ENCODE results near the gene CAMTA1. TPM values are rescaled to one million over a fixed set of nuclear protein-coding genes. Genes with fewer than 3 reads are reported as not detected.

CAMTA1 gene
- total and polyA plus RNA-seq, 4 donors: 90.5 to 236 (median 195) TPM

DNA sequence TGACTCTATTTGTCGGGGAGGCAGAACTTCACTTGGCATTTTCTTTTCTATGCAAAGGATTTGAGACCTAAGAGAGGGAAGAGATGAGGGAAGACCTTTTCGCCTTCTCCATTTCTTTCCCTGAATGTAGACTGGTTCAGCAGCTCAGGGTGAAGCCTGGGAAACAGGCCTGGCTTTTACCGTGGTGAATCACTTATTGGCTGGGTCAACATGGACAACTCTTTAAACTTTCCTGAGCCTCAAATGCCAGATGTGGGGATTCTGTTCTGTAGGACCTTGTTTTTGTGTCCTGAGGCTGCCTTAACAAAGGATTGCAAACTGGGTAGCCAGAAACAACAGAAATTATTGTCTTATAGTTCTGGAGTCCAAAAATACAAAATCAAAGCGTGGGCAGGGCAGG lies 530.1 kb downstream of the CAMTA1 start:
- no peak overlapping the region for H3K27ac ChIP-seq (ENCODE audit: low read depth, low read length)
- 88% methylated on average over 2 of the region's 4 CpGs for WGBS (ENCODE audit: insufficient coverage)
- H3K4me3 ChIP-seq (ENCODE audit: low read depth, low read length): no peak overlapping the region
- no peaks in the 10 kb centered on the region for H3K27me3 ChIP-seq (ENCODE audit: control insufficient read depth, insufficient read depth, low read length)
- no peak for DNase-seq (ENCODE audit: low read depth in 4 of 6, low spot score in 6 of 6)
- peaks cover 9% of the 10 kb centered on the region for H3K4me1 ChIP-seq (ENCODE audit: control insufficient read depth, insufficient read depth, low read length)
- H3K9me3 ChIP-seq (ENCODE audit: control insufficient read depth, insufficient read depth, low read length): no peaks in the 10 kb centered on the region
- H3K36me3 ChIP-seq (ENCODE audit: control insufficient read depth, insufficient read depth, low read length): no peaks in the 10 kb centered on the region

GRCh38 chr1:7315946-7316345 lies 530.7 kb downstream of the CAMTA1 start:
- no peak for DNase-seq (ENCODE audit: low read depth in 4 of 6, low spot score in 6 of 6)
- Histone ChIP-seq H3K27me3 (ENCODE audit: control insufficient read depth, insufficient read depth, low read length) (no peaks in the 10 kb centered on the region), H3K4me3 (ENCODE audit: low read depth, low read length) (no peak overlapping the region), H3K36me3 (ENCODE audit: control insufficient read depth, insufficient read depth, low read length) (no peaks in the 10 kb centered on the region), H3K9me3 (ENCODE audit: control insufficient read depth, insufficient read depth, low read length) (no peaks in the 10 kb centered on the region), H3K27ac (ENCODE audit: low read depth, low read length) (no peak overlapping the region), H3K4me1 (ENCODE audit: control insufficient read depth, insufficient read depth, low read length) (peaks cover 9% of the 10 kb centered on the region)
- WGBS (ENCODE audit: insufficient coverage): 100% methylated on average over 1 of the region's 6 CpGs

DNA sequence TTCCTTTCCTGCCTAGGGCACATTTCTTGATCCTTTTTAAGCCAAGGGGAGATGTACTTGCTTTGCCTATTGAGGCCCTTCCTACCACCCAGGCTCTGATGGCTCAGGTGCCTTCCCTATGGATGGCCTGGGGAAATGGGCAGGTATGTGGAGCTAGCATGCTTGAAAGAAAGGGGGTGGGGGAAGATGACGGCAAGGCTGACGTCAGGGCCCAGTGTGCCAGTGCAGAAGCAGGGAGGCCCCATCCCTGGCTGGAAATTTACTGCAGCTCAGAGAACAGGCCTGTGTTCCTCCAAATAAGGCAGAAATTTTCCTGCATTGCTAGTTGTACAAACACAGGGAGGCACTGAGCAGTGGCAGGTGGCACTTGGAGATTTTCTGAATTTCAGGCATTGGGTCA lies 532.6 kb downstream of the CAMTA1 start:
- Histone ChIP-seq H3K4me3 (ENCODE audit: low read depth, low read length) (no peak overlapping the region), H3K36me3 (ENCODE audit: control insufficient read depth, insufficient read depth, low read length) (no peaks in the 10 kb centered on the region), H3K27ac (ENCODE audit: low read depth, low read length) (no peak overlapping the region), H3K27me3 (ENCODE audit: control insufficient read depth, insufficient read depth, low read length) (no peaks in the 10 kb centered on the region), H3K4me1 (ENCODE audit: control insufficient read depth, insufficient read depth, low read length) (peaks cover 9% of the 10 kb centered on the region), H3K9me3 (ENCODE audit: control insufficient read depth, insufficient read depth, low read length) (no peaks in the 10 kb centered on the region)
- WGBS (ENCODE audit: insufficient coverage): 84% methylated on average over 2 of the region's 2 CpGs
- no peak for DNase-seq (ENCODE audit: low read depth in 4 of 6, low spot score in 6 of 6)

GRCh38 chr1:7319196-7319595 lies 533.9 kb downstream of the CAMTA1 start:
- Histone ChIP-seq H3K9me3 (ENCODE audit: control insufficient read depth, insufficient read depth, low read length) (no peaks in the 10 kb centered on the region), H3K36me3 (ENCODE audit: control insufficient read depth, insufficient read depth, low read length) (no peaks in the 10 kb centered on the region), H3K4me3 (ENCODE audit: low read depth, low read length) (no peak overlapping the region), H3K27me3 (ENCODE audit: control insufficient read depth, insufficient read depth, low read length) (no peaks in the 10 kb centered on the region), H3K4me1 (ENCODE audit: control insufficient read depth, insufficient read depth, low read length) (peaks cover 7% of the 10 kb centered on the region), H3K27ac (ENCODE audit: low read depth, low read length) (no peak overlapping the region)
- DNase-seq (ENCODE audit: low read depth in 4 of 6, low spot score in 6 of 6): no peak
- WGBS (ENCODE audit: insufficient coverage): 100% methylated on average over 3 of the region's 5 CpGs

- H3K27me3 ChIP-seq (ENCODE audit: control insufficient read depth, insufficient read depth, low read length): no peaks in the 10 kb centered on the region
- H3K4me1 ChIP-seq (ENCODE audit: control insufficient read depth, insufficient read depth, low read length): peaks cover 6% of the 10 kb centered on the region
- H3K27ac ChIP-seq (ENCODE audit: low read depth, low read length): no peak overlapping the region
- no peak for DNase-seq (ENCODE audit: low read depth in 4 of 6, low spot score in 6 of 6)
- no peaks in the 10 kb centered on the region for H3K36me3 ChIP-seq (ENCODE audit: control insufficient read depth, insufficient read depth, low read length)
- no peak overlapping the region for H3K4me3 ChIP-seq (ENCODE audit: low read depth, low read length)
- no peaks in the 10 kb centered on the region for H3K9me3 ChIP-seq (ENCODE audit: control insufficient read depth, insufficient read depth, low read length)
Measured at GRCh38 chr1:7320661-7321060, 535.4 kb downstream of the CAMTA1 start.

DNA sequence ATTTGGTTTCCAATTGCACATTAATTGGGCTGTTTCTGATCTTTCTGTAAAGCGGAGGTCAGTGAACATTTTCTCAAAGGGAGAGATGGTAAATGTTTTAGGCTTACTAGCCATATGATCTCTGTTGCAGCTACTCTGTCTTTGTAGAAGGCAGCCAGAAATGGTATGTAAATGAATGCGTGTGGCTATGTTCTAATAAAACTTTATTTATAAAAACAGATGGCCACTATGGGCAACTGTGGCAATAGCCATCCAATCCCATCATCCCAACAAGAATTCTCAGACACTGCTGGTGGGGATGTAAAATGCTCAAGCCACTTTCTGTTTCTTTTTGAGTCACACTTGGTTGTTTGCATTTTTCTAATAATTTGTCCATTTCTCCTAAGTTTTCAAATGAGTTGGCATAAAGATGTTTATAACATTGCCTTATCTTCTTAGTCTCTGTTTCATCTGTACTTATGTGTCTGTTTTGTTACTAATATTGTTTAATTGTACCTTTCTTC lies 537.1 kb downstream of the CAMTA1 start:
- Histone ChIP-seq H3K27ac (ENCODE audit: low read depth, low read length) (no peak overlapping the region), H3K4me3 (ENCODE audit: low read depth, low read length) (no peak overlapping the region), H3K9me3 (ENCODE audit: control insufficient read depth, insufficient read depth, low read length) (no peaks in the 10 kb centered on the region), H3K27me3 (ENCODE audit: control insufficient read depth, insufficient read depth, low read length) (no peaks in the 10 kb centered on the region), H3K4me1 (ENCODE audit: control insufficient read depth, insufficient read depth, low read length) (no peaks in the 10 kb centered on the region), H3K36me3 (ENCODE audit: control insufficient read depth, insufficient read depth, low read length) (no peaks in the 10 kb centered on the region)
- WGBS (ENCODE audit: insufficient coverage): 100% methylated on average over 1 of the region's 2 CpGs
- no peak for DNase-seq (ENCODE audit: low read depth in 4 of 6, low spot score in 6 of 6)

GRCh38 chr1:7322912-7323311 lies 537.7 kb downstream of the CAMTA1 start:
- Histone ChIP-seq H3K27me3 (ENCODE audit: control insufficient read depth, insufficient read depth, low read length) (no peaks in the 10 kb centered on the region), H3K36me3 (ENCODE audit: control insufficient read depth, insufficient read depth, low read length) (no peaks in the 10 kb centered on the region), H3K9me3 (ENCODE audit: control insufficient read depth, insufficient read depth, low read length) (no peaks in the 10 kb centered on the region), H3K4me3 (ENCODE audit: low read depth, low read length) (no peak overlapping the region), H3K27ac (ENCODE audit: low read depth, low read length) (no peak overlapping the region), H3K4me1 (ENCODE audit: control insufficient read depth, insufficient read depth, low read length) (no peaks in the 10 kb centered on the region)
- no CpG with 5 or more reads among the region's 1 CpG for WGBS (ENCODE audit: insufficient coverage)
- DNase-seq (ENCODE audit: low read depth in 4 of 6, low spot score in 6 of 6): no peak

DNA sequence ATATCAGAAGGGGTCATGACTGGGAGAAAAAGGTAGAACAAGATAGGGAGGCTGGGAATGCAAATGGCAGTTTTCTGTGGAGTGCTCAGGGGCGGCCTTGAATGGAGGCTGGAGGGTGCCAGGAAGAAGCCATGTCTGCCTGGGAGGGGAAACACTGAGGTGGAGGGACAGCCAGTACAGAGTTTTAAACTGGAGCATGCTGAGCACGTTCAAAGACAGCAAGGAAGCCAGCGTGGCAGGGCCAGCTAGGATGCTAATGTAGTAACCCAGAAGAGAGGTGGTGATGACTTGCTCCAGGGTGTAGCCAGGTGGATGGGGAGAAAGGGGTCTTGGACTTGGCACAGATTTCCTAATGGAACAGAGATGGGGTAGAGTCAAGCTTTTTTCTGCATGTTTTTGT lies 540.0 kb downstream of the CAMTA1 start:
- no peak overlapping the region for H3K27ac ChIP-seq (ENCODE audit: low read depth, low read length)
- H3K9me3 ChIP-seq (ENCODE audit: control insufficient read depth, insufficient read depth, low read length): no peaks in the 10 kb centered on the region
- DNase-seq (ENCODE audit: low read depth in 4 of 6, low spot score in 6 of 6): no peak
- no peak overlapping the region for H3K4me3 ChIP-seq (ENCODE audit: low read depth, low read length)
- H3K4me1 ChIP-seq (ENCODE audit: control insufficient read depth, insufficient read depth, low read length): no peaks in the 10 kb centered on the region
- no peaks in the 10 kb centered on the region for H3K36me3 ChIP-seq (ENCODE audit: control insufficient read depth, insufficient read depth, low read length)
- no peaks in the 10 kb centered on the region for H3K27me3 ChIP-seq (ENCODE audit: control insufficient read depth, insufficient read depth, low read length)
- WGBS (ENCODE audit: insufficient coverage): 79% methylated on average over 3 of the region's 3 CpGs

- no peaks in the 10 kb centered on the region for H3K27me3 ChIP-seq (ENCODE audit: control insufficient read depth, insufficient read depth, low read length)
- no peaks in the 10 kb centered on the region for H3K4me1 ChIP-seq (ENCODE audit: control insufficient read depth, insufficient read depth, low read length)
- H3K36me3 ChIP-seq (ENCODE audit: control insufficient read depth, insufficient read depth, low read length): no peaks in the 10 kb centered on the region
- H3K9me3 ChIP-seq (ENCODE audit: control insufficient read depth, insufficient read depth, low read length): no peaks in the 10 kb centered on the region
- no peak for DNase-seq (ENCODE audit: low read depth in 4 of 6, low spot score in 6 of 6)
- H3K27ac ChIP-seq (ENCODE audit: low read depth, low read length): no peak overlapping the region
- WGBS (ENCODE audit: insufficient coverage): 88% methylated on average over 2 of the region's 2 CpGs
- H3K4me3 ChIP-seq (ENCODE audit: low read depth, low read length): no peak overlapping the region
Measured at GRCh38 chr1:7326366-7326765, 541.1 kb downstream of the CAMTA1 start.

DNA sequence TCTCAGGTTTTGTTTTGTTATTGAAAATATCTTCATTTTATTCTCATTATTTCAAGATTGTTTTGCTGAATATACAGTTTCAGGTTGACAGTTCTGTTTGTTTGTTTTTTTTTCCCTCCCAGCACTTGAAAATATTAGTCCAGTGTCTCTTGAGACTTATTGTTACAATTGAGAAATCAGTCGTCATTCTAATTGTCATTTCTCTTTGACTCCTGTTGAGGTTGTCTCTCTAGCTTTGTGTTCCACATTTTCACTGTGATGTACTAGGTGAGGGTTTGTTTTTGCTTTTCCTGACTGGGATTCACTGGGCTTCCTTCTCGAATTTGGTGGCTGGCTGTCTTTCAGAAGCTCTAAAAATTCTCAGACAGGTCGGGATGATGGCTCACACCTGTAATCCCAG lies 542.6 kb downstream of the CAMTA1 start:
- Histone ChIP-seq H3K4me3 (ENCODE audit: low read depth, low read length) (no peak overlapping the region), H3K27me3 (ENCODE audit: control insufficient read depth, insufficient read depth, low read length) (no peaks in the 10 kb centered on the region), H3K27ac (ENCODE audit: low read depth, low read length) (no peak overlapping the region), H3K4me1 (ENCODE audit: control insufficient read depth, insufficient read depth, low read length) (peaks cover 3% of the 10 kb centered on the region), H3K36me3 (ENCODE audit: control insufficient read depth, insufficient read depth, low read length) (no peaks in the 10 kb centered on the region), H3K9me3 (ENCODE audit: control insufficient read depth, insufficient read depth, low read length) (no peaks in the 10 kb centered on the region)
- WGBS (ENCODE audit: insufficient coverage): 65% methylated on average over 2 of the region's 3 CpGs
- no peak for DNase-seq (ENCODE audit: low read depth in 4 of 6, low spot score in 6 of 6)
